ENCODE measurements around the gene ENOX1.

DNA sequence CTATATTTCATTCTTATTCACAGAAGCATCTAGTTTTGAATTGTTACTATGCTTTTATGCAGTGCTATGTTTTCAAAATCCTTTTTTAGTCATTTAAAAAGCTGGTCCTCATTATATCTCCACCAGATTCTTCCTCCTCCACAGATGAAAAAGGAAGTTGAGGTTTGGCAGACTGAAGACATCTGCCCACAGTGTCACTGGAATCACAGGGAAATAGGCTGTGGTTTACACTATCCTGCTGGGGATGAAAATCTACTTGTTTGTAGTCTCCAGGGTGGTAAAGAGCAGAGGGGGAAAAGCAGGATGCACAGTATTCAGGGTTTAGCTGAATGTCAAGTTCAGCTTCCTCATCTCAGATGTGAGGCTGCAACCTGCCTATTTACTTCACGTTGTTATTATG lies 412.2 kb downstream of the ENOX1 start:
- TF ChIP-seq, protein P1, sequence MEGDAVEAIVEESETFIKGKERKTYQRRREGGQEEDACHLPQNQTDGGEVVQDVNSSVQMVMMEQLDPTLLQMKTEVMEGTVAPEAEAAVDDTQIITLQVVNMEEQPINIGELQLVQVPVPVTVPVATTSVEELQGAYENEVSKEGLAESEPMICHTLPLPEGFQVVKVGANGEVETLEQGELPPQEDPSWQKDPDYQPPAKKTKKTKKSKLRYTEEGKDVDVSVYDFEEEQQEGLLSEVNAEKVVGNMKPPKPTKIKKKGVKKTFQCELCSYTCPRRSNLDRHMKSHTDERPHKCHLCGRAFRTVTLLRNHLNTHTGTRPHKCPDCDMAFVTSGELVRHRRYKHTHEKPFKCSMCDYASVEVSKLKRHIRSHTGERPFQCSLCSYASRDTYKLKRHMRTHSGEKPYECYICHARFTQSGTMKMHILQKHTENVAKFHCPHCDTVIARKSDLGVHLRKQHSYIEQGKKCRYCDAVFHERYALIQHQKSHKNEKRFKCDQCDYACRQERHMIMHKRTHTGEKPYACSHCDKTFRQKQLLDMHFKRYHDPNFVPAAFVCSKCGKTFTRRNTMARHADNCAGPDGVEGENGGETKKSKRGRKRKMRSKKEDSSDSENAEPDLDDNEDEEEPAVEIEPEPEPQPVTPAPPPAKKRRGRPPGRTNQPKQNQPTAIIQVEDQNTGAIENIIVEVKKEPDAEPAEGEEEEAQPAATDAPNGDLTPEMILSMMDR (IDR thresholded peaks at IDR 0.05), result no peak
- no peak for TF ChIP-seq RAD21 (conservative IDR thresholded peaks at IDR 0.05 in 1 of 2, IDR thresholded peaks at IDR 0.05 in 1 of 2)
- no peak for TF ChIP-seq POLR2A (IDR thresholded peaks at IDR 0.05; ENCODE audit: low read length)
- no peak for TF ChIP-seq EP300 (IDR thresholded peaks at IDR 0.05)
